Retinal pigment epithelial cell (primary cell): ENCODE results near the gene CORO2A.

Source experiments
- DNase-seq: peaks from one replicate; pipeline ENCODE4 v3.0.0-alpha.2; 2010; ENCODE audit warnings: low read depth
- H3K4me3 ChIP-seq: 2 replicates; pipeline ENCODE4 v1.5.1; 2011; ENCODE audit warnings: mild to moderate bottlenecking, low read length, control low read depth, moderate library complexity
- CTCF ChIP-seq: conservative IDR thresholded peaks from 2 replicates; pipeline ENCODE4 v1.5.1; 2011; ENCODE audit warnings: low read depth, low read length, control low read depth, inconsistent platforms

CORO2A gene

GRCh38 chr9:98100456-98100855, 92.0 kb downstream of the CORO2A start:
- no peak overlapping the region for H3K4me3 ChIP-seq
- no peak for DNase-seq
- TF ChIP-seq CTCF = no peak

GRCh38 chr9:98099898-98100297, 92.5 kb downstream of the CORO2A start:
- no peak overlapping the region for H3K4me3 ChIP-seq
- DNase-seq = no peak
- no peak for TF ChIP-seq CTCF

- TF ChIP-seq CTCF = no peak
- H3K4me3 ChIP-seq = no peak overlapping the region
- no peak for DNase-seq
These were observed 93.1 kb downstream of the CORO2A start for GRCh38 chr9:98099346-98099745.

GRCh38 chr9:98097836-98098235, 94.6 kb downstream of the CORO2A start:
- no peak for TF ChIP-seq CTCF
- H3K4me3 ChIP-seq = no peak overlapping the region
- DNase-seq = no peak

- no peak overlapping the region for H3K4me3 ChIP-seq
- no peak for TF ChIP-seq CTCF
- no peak for DNase-seq
These were observed 96.3 kb downstream of the CORO2A start for GRCh38 chr9:98096091-98096490.

- no peak for DNase-seq
- no peak for TF ChIP-seq CTCF
- H3K4me3 ChIP-seq = no peak overlapping the region
These were observed 97.0 kb downstream of the CORO2A start for GRCh38 chr9:98095401-98095800.

GRCh38 chr9:98094851-98095250, 97.6 kb downstream of the CORO2A start:
- TF ChIP-seq CTCF = no peak
- no peak for DNase-seq
- no peak overlapping the region for H3K4me3 ChIP-seq
